Ovary (tissue), 3 donors: ENCODE measurements around the gene DDX3X.

ENCODE experiments used
- EP300 ChIP-seq: sonication (generic); formaldehyde crosslinking; IDR thresholded peaks from one replicate; pipeline ENCODE4 v1.6.1; 2017; ENCODE audit warnings: antibody characterized with exemption
- TF ChIP-seq, protein P1 (sequence below), 3 donors: fragments of 450-650 bp in 2 of 3; fragments of 200-600 bp in 1 of 3; IDR thresholded peaks; one replicate each; pipeline versions ENCODE4 v1.5.1 to v1.8.0; 2016 to 2022; ENCODE audit warnings: antibody characterized with exemption in 3 of 3, mild to moderate bottlenecking in 1 of 3
- donor health status: DM: no; HTN: no; CAD: no.

DNA sequence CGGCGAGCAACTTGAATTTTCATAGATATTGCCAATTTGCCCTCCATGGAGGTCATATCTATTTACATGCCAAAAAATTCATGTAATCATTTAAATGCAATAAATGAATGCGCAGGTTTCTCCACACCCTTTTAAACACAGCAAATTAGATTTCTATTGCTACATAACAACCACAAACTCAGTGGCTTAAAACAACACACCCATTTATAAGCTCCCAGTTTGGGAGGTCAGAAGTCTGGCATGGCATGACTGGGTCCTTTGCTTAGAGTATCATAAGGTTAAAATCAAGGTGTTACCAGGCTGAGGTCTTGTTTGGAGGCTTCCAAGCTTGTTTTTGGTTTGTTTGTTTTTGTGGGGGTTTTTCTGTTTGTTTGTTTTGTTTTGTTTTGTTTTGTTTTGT, 63.3 kb downstream of the DDX3X start:
- TF ChIP-seq, protein P1, sequence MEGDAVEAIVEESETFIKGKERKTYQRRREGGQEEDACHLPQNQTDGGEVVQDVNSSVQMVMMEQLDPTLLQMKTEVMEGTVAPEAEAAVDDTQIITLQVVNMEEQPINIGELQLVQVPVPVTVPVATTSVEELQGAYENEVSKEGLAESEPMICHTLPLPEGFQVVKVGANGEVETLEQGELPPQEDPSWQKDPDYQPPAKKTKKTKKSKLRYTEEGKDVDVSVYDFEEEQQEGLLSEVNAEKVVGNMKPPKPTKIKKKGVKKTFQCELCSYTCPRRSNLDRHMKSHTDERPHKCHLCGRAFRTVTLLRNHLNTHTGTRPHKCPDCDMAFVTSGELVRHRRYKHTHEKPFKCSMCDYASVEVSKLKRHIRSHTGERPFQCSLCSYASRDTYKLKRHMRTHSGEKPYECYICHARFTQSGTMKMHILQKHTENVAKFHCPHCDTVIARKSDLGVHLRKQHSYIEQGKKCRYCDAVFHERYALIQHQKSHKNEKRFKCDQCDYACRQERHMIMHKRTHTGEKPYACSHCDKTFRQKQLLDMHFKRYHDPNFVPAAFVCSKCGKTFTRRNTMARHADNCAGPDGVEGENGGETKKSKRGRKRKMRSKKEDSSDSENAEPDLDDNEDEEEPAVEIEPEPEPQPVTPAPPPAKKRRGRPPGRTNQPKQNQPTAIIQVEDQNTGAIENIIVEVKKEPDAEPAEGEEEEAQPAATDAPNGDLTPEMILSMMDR (IDR thresholded peaks at IDR 0.05): no peak
- TF ChIP-seq EP300: no peak
